ENCODE measurements around the gene TRA2A. TPM values are rescaled to one million over a fixed set of nuclear protein-coding genes. Genes with fewer than 3 reads are reported as not detected.
A peak's percentile ranks its signal among the peaks of the same experiment; 100 is the strongest.

Gene TRA2A
- total and polyA plus RNA-seq, 12 donors: 13.2 to 190 (median 62.5) TPM

DNA sequence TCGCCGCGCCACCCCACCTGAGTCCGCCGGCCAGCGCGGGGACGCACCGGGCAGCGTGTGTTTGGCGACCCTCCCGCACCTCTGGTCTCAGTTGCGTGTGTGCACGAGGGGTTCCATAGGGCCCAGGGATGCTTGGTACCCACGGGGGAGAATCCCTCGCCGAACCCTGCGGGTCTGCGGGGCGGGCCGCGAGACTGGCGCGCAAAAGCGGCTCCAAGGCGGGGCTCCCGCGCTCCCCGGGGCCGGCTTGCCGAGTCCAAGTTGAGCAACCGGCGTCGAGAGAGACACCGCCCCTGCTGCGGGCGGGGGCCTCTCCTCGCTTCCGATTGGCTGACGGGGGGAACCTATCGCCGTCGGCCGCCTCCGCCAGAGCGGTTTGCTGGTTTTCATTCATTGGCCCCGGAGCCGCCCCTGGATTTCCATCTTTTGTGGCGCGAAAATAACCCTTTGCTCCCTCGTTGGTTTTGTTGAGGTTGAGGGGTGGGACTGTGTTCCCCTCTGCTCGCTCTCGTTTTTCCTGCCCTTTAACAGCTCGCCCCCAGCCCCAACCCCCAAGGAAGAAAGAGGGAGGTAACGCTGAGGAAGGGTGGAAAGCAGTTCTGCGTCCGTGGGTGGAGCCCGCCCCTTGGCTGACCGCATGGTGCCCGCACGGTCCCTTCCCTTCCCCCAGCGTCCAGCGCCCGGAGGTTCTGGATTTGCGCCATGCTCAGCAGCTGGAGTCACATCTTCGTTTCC lies 57.5 kb downstream of the TRA2A start:
- Histone ChIP-seq H3K4me1 (replicated peaks in 1 of 2) (peaks cover 6 to 24% of the 10 kb centered on the region in 2 donors), H3K27me3 (peaks cover 99% of the 10 kb centered on the region), H3K9me3 (replicated peaks in 1 of 3) (no peaks in the 10 kb centered on the region), H3K4me3 (peak overlapping the region in 1 of 4 donors; percentile 31), H3K36me3 (replicated peaks in 1 of 2) (no peaks in the 10 kb centered on the region), H3K27ac (no peak overlapping the region)
- TF ChIP-seq, protein P1, sequence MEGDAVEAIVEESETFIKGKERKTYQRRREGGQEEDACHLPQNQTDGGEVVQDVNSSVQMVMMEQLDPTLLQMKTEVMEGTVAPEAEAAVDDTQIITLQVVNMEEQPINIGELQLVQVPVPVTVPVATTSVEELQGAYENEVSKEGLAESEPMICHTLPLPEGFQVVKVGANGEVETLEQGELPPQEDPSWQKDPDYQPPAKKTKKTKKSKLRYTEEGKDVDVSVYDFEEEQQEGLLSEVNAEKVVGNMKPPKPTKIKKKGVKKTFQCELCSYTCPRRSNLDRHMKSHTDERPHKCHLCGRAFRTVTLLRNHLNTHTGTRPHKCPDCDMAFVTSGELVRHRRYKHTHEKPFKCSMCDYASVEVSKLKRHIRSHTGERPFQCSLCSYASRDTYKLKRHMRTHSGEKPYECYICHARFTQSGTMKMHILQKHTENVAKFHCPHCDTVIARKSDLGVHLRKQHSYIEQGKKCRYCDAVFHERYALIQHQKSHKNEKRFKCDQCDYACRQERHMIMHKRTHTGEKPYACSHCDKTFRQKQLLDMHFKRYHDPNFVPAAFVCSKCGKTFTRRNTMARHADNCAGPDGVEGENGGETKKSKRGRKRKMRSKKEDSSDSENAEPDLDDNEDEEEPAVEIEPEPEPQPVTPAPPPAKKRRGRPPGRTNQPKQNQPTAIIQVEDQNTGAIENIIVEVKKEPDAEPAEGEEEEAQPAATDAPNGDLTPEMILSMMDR (IDR thresholded peaks at IDR 0.05): no peak
- TF ChIP-seq POLR2A (IDR thresholded peaks at IDR 0.05): no peak
- intact Hi-C loops (cut with DNase I): loop anchor here in 1 of 2 donors (5.0 kb wide), 1 partner anchor 202 kb away; no protein-coding TSS in a partner anchor
- DNase-seq: peak in 3 of 7 donors; percentile 29 to 51 (median 38)
- WGBS, 4 donors: 3 to 4% (median 3%) methylated on average over 13 to 66 of the region's 66 CpGs

DNA sequence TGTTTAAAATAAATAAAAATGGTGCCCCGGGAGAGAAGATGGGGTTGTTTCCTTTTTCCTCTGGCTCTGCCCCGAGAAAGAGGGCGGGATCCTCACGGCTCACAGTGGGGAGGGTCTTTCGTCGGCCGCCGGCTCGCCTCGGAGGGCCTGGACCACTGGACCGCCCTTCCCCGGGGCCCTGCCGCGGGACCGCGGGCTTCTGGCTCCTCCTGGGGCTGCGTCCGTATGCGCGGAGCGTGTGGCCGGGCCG lies 58.0 kb downstream of the TRA2A start:
- no peaks in the 10 kb centered on the region for H3K9me3 ChIP-seq (replicated peaks in 1 of 3)
- H3K27ac ChIP-seq: no peak overlapping the region
- intact Hi-C loops (cut with DNase I): loop anchor here in 1 of 2 donors (5.0 kb wide), 1 partner anchor 201 kb away; no protein-coding TSS in a partner anchor
- 0 to 4% (median 2%) methylated on average over 1 to 23 of the region's 23 CpGs for WGBS, 4 donors
- H3K36me3 ChIP-seq (replicated peaks in 1 of 2): no peaks in the 10 kb centered on the region
- no peak for DNase-seq
- H3K27me3 ChIP-seq: peaks cover 99% of the 10 kb centered on the region
- H3K4me1 ChIP-seq (replicated peaks in 1 of 2): peaks cover 11 to 29% of the 10 kb centered on the region in 2 donors
- peak overlapping the region in 1 of 4 donors; percentile 31 for H3K4me3 ChIP-seq
- TF ChIP-seq, protein P1 (IDR thresholded peaks at IDR 0.05): no peak
- no peak for TF ChIP-seq POLR2A (IDR thresholded peaks at IDR 0.05)

DNA sequence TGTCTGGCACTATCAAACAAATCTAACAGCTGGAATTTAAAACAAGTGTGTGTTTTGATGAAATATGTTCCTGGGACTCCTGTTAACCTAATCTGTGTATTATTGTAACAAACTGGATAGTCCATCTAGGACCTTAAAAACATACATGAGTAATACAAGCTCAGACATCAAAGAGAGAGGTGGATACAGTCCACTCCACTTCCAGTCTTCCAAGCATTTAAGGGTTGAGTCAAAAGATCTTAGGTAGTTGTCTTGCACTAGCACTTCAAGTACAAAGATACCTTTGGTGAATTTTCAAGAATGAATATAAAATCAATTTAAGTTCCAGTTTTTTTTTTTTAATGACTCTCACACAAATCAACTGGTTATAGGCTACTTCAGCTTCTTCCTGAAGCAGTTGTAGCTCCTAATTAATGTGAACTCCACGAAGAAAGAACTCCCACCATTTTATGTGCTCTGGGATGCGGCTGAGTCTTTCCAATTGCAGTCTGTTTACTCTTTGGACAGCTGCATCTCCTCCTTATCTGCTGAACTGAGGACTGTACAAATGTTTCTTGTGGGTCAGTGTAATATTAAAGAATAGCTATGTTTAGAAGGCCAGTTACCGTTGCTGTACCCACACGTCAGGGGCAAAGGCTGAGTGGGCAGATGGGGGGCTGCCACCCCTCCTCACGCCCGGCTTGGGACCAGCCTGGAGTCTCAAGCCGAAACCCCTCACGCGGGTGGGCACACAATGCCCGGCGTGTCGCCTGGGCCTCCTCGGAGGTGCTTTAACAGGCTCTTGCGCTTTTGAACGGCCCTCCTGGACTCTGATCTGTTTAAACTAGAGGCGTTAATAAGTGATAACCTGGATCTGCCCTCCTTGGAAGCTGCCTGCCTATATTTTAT lies 58.6 kb downstream of the TRA2A start:
- Histone ChIP-seq H3K9me3 (replicated peaks in 1 of 3) (no peaks in the 10 kb centered on the region), H3K4me1 (replicated peaks in 1 of 2) (peaks cover 13 to 35% of the 10 kb centered on the region in 2 donors), H3K27ac (no peak overlapping the region), H3K27me3 (peaks cover 99% of the 10 kb centered on the region), H3K36me3 (replicated peaks in 1 of 2) (no peaks in the 10 kb centered on the region), H3K4me3 (no peak overlapping the region)
- DNase-seq: no peak
- WGBS, 4 donors: 15 to 26% (median 21%) methylated on average over 8 to 16 of the region's 16 CpGs
- TF ChIP-seq, protein P1 (IDR thresholded peaks at IDR 0.05): no peak
- TF ChIP-seq POLR2A (IDR thresholded peaks at IDR 0.05): no peak
- intact Hi-C loops (cut with DNase I): loop anchor here in 1 of 2 donors (5.0 kb wide), 1 partner anchor 201 kb away; no protein-coding TSS in a partner anchor

DNA sequence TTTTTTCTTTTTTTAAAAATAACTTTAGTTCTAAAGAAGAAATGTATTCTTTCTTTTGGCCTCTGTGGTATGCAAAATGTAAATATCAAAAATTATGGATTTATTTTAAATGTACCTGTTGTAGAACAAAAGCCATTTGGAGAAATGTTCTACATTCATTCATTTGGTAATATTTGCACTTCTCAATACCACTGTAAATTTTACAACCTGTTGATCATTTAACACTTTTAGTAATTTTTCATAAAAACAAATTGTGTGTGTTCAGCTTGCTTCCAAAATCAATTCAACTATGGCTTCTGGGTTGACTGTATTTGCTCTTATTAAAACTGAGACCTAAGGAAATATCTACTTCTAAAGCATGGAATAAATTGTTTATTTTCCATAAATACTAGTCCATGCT lies 59.2 kb downstream of the TRA2A start:
- Histone ChIP-seq H3K4me3 (no peak overlapping the region), H3K27ac (no peak overlapping the region), H3K9me3 (replicated peaks in 1 of 3) (no peaks in the 10 kb centered on the region), H3K4me1 (replicated peaks in 1 of 2) (peaks cover 13 to 42% of the 10 kb centered on the region in 2 donors), H3K36me3 (replicated peaks in 1 of 2) (no peaks in the 10 kb centered on the region), H3K27me3 (peaks cover 99% of the 10 kb centered on the region)
- TF ChIP-seq, protein P1 (IDR thresholded peaks at IDR 0.05): no peak
- TF ChIP-seq POLR2A (IDR thresholded peaks at IDR 0.05): no peak
- DNase-seq: no peak
- intact Hi-C loops (cut with DNase I): loop anchor here in 1 of 2 donors (5.0 kb wide), 1 partner anchor 200 kb away; no protein-coding TSS in a partner anchor
